ENCODE data around the gene KRTAP10-3. TPM values are rescaled to one million over a fixed set of nuclear protein-coding genes. Genes with fewer than 3 reads are reported as not detected.

Gene KRTAP10-3
- polyA plus RNA-seq, 2 donors = not detected

- Histone ChIP-seq H3K4me3 (ENCODE audit: low read depth in 1 of 2, low read length in 2 of 2) (no peak within 1 kb of the TSS), H3K4me1 (ENCODE audit: control insufficient read depth in 2 of 2, insufficient read depth in 2 of 2, low read length in 1 of 2) (no peaks in the 10 kb centered on the region), H3K9me3 (ENCODE audit: control insufficient read depth in 2 of 2, insufficient read depth in 1 of 2, low read depth in 1 of 2, low read length in 1 of 2) (no peaks in the 10 kb centered on the region), H3K27me3 (ENCODE audit: control insufficient read depth in 1 of 2, insufficient read depth in 2 of 2, low read length in 2 of 2) (no peaks in the 10 kb centered on the region), H3K27ac (ENCODE audit: low read depth in 2 of 2, low read length in 1 of 2) (no peak within 1 kb of the TSS), H3K36me3 (ENCODE audit: control insufficient read depth in 2 of 2, insufficient read depth in 2 of 2, low read length in 1 of 2) (no peaks in the 10 kb centered on the region)
- WGBS, 2 donors = 68 to 80% methylated on average over 21 of the region's 21 CpGs
Observed at GRCh38 chr21:44539991-44540666, 18.5 kb downstream of the KRTAP10-3 start, which contains the start of gene KRTAP10-1. KRTAP10-1 (minus strand) TSS chr21:44540195; CDS start chr21:44540150, 45 bp downstream.

- Histone ChIP-seq H3K27me3 (ENCODE audit: control insufficient read depth in 1 of 2, insufficient read depth in 2 of 2, low read length in 2 of 2) (no peaks in the 10 kb centered on the region), H3K4me1 (ENCODE audit: control insufficient read depth in 2 of 2, insufficient read depth in 2 of 2, low read length in 1 of 2) (no peaks in the 10 kb centered on the region), H3K36me3 (ENCODE audit: control insufficient read depth in 2 of 2, insufficient read depth in 2 of 2, low read length in 1 of 2) (no peaks in the 10 kb centered on the region), H3K9me3 (ENCODE audit: control insufficient read depth in 2 of 2, insufficient read depth in 1 of 2, low read depth in 1 of 2, low read length in 1 of 2) (no peaks in the 10 kb centered on the region), H3K27ac (ENCODE audit: low read depth in 2 of 2, low read length in 1 of 2) (no peak overlapping the region), H3K4me3 (ENCODE audit: low read depth in 1 of 2, low read length in 2 of 2) (no peak overlapping the region)
- WGBS, 2 donors = 75 to 84% methylated on average over 14 of the region's 14 CpGs
Observed at GRCh38 chr21:44539046-44539445, 19.5 kb downstream of the KRTAP10-3 start.

GRCh38 chr21:44537930-44538911 is 20.4 kb downstream of the KRTAP10-3 start:
- Histone ChIP-seq H3K27me3 (ENCODE audit: control insufficient read depth in 1 of 2, insufficient read depth in 2 of 2, low read length in 2 of 2) (no peaks in the 10 kb centered on the region), H3K36me3 (ENCODE audit: control insufficient read depth in 2 of 2, insufficient read depth in 2 of 2, low read length in 1 of 2) (no peaks in the 10 kb centered on the region), H3K4me3 (ENCODE audit: low read depth in 1 of 2, low read length in 2 of 2) (no peak overlapping the region), H3K27ac (ENCODE audit: low read depth in 2 of 2, low read length in 1 of 2) (no peak overlapping the region), H3K4me1 (ENCODE audit: control insufficient read depth in 2 of 2, insufficient read depth in 2 of 2, low read length in 1 of 2) (no peaks in the 10 kb centered on the region), H3K9me3 (ENCODE audit: control insufficient read depth in 2 of 2, insufficient read depth in 1 of 2, low read depth in 1 of 2, low read length in 1 of 2) (no peaks in the 10 kb centered on the region)
- 91 to 92% methylated on average over 33 of the region's 33 CpGs for WGBS, 2 donors

GRCh38 chr21:44535963-44536362 is 22.6 kb downstream of the KRTAP10-3 start:
- Histone ChIP-seq H3K27ac (ENCODE audit: low read depth in 2 of 2, low read length in 1 of 2) (no peak overlapping the region), H3K36me3 (ENCODE audit: control insufficient read depth in 2 of 2, insufficient read depth in 2 of 2, low read length in 1 of 2) (no peaks in the 10 kb centered on the region), H3K4me3 (ENCODE audit: low read depth in 1 of 2, low read length in 2 of 2) (no peak overlapping the region), H3K27me3 (ENCODE audit: control insufficient read depth in 1 of 2, insufficient read depth in 2 of 2, low read length in 2 of 2) (no peaks in the 10 kb centered on the region), H3K4me1 (ENCODE audit: control insufficient read depth in 2 of 2, insufficient read depth in 2 of 2, low read length in 1 of 2) (no peaks in the 10 kb centered on the region), H3K9me3 (ENCODE audit: control insufficient read depth in 2 of 2, insufficient read depth in 1 of 2, low read depth in 1 of 2, low read length in 1 of 2) (no peaks in the 10 kb centered on the region)
- WGBS, 2 donors = 63 to 69% methylated on average over 7 of the region's 7 CpGs

GRCh38 chr21:44534688-44535087 is 23.9 kb downstream of the KRTAP10-3 start:
- WGBS, 2 donors = 69 to 71% methylated on average over 6 of the region's 6 CpGs
- Histone ChIP-seq H3K4me3 (ENCODE audit: low read depth in 1 of 2, low read length in 2 of 2) (no peak overlapping the region), H3K36me3 (ENCODE audit: control insufficient read depth in 2 of 2, insufficient read depth in 2 of 2, low read length in 1 of 2) (no peaks in the 10 kb centered on the region), H3K9me3 (ENCODE audit: control insufficient read depth in 2 of 2, insufficient read depth in 1 of 2, low read depth in 1 of 2, low read length in 1 of 2) (no peaks in the 10 kb centered on the region), H3K4me1 (ENCODE audit: control insufficient read depth in 2 of 2, insufficient read depth in 2 of 2, low read length in 1 of 2) (no peaks in the 10 kb centered on the region), H3K27ac (ENCODE audit: low read depth in 2 of 2, low read length in 1 of 2) (no peak overlapping the region), H3K27me3 (ENCODE audit: control insufficient read depth in 1 of 2, insufficient read depth in 2 of 2, low read length in 2 of 2) (no peaks in the 10 kb centered on the region)

GRCh38 chr21:44533891-44534627 is 24.5 kb downstream of the KRTAP10-3 start:
- Histone ChIP-seq H3K36me3 (ENCODE audit: control insufficient read depth in 2 of 2, insufficient read depth in 2 of 2, low read length in 1 of 2) (no peaks in the 10 kb centered on the region), H3K4me1 (ENCODE audit: control insufficient read depth in 2 of 2, insufficient read depth in 2 of 2, low read length in 1 of 2) (no peaks in the 10 kb centered on the region), H3K4me3 (ENCODE audit: low read depth in 1 of 2, low read length in 2 of 2) (no peak overlapping the region), H3K9me3 (ENCODE audit: control insufficient read depth in 2 of 2, insufficient read depth in 1 of 2, low read depth in 1 of 2, low read length in 1 of 2) (no peaks in the 10 kb centered on the region), H3K27me3 (ENCODE audit: control insufficient read depth in 1 of 2, insufficient read depth in 2 of 2, low read length in 2 of 2) (no peaks in the 10 kb centered on the region), H3K27ac (ENCODE audit: low read depth in 2 of 2, low read length in 1 of 2) (no peak overlapping the region)
- 84 to 88% methylated on average over 17 to 21 of the region's 21 CpGs for WGBS, 2 donors

GRCh38 chr21:44533121-44533890 is 25.3 kb downstream of the KRTAP10-3 start:
- no peak overlapping the region for H3K27ac ChIP-seq (ENCODE audit: low read depth in 2 of 2, low read length in 1 of 2)
- no peaks in the 10 kb centered on the region for H3K4me1 ChIP-seq (ENCODE audit: control insufficient read depth in 2 of 2, insufficient read depth in 2 of 2, low read length in 1 of 2)
- H3K9me3 ChIP-seq (ENCODE audit: control insufficient read depth in 2 of 2, insufficient read depth in 1 of 2, low read depth in 1 of 2, low read length in 1 of 2) = no peaks in the 10 kb centered on the region
- H3K27me3 ChIP-seq (ENCODE audit: control insufficient read depth in 1 of 2, insufficient read depth in 2 of 2, low read length in 2 of 2) = no peaks in the 10 kb centered on the region
- H3K36me3 ChIP-seq (ENCODE audit: control insufficient read depth in 2 of 2, insufficient read depth in 2 of 2, low read length in 1 of 2) = no peaks in the 10 kb centered on the region
- no peak overlapping the region for H3K4me3 ChIP-seq (ENCODE audit: low read depth in 1 of 2, low read length in 2 of 2)
- WGBS, 2 donors = 90 to 93% methylated on average over 37 of the region's 37 CpGs

- Histone ChIP-seq H3K36me3 (ENCODE audit: control insufficient read depth in 2 of 2, insufficient read depth in 2 of 2, low read length in 1 of 2) (no peaks in the 10 kb centered on the region), H3K4me3 (ENCODE audit: low read depth in 1 of 2, low read length in 2 of 2) (no peak overlapping the region), H3K9me3 (ENCODE audit: control insufficient read depth in 2 of 2, insufficient read depth in 1 of 2, low read depth in 1 of 2, low read length in 1 of 2) (no peaks in the 10 kb centered on the region), H3K4me1 (ENCODE audit: control insufficient read depth in 2 of 2, insufficient read depth in 2 of 2, low read length in 1 of 2) (no peaks in the 10 kb centered on the region), H3K27me3 (ENCODE audit: control insufficient read depth in 1 of 2, insufficient read depth in 2 of 2, low read length in 2 of 2) (no peaks in the 10 kb centered on the region), H3K27ac (ENCODE audit: low read depth in 2 of 2, low read length in 1 of 2) (no peak overlapping the region)
- 89 to 93% methylated on average over 16 of the region's 16 CpGs for WGBS, 2 donors
Observed at GRCh38 chr21:44532712-44533111, 25.9 kb downstream of the KRTAP10-3 start.
